SIG-M5 (cell line): ENCODE data around the gene ENPP6.
"Not testable (repeated sequence)": the region's sequence is repeated elsewhere in the genome, so short reads cannot be mapped to it uniquely, and the experiment has no call there.

Source experiments
- DNase-seq: peaks from one replicate; lab custom pipeline; 2025; lab: John Stamatoyannopoulos, UW

The ENPP6 gene

DNA sequence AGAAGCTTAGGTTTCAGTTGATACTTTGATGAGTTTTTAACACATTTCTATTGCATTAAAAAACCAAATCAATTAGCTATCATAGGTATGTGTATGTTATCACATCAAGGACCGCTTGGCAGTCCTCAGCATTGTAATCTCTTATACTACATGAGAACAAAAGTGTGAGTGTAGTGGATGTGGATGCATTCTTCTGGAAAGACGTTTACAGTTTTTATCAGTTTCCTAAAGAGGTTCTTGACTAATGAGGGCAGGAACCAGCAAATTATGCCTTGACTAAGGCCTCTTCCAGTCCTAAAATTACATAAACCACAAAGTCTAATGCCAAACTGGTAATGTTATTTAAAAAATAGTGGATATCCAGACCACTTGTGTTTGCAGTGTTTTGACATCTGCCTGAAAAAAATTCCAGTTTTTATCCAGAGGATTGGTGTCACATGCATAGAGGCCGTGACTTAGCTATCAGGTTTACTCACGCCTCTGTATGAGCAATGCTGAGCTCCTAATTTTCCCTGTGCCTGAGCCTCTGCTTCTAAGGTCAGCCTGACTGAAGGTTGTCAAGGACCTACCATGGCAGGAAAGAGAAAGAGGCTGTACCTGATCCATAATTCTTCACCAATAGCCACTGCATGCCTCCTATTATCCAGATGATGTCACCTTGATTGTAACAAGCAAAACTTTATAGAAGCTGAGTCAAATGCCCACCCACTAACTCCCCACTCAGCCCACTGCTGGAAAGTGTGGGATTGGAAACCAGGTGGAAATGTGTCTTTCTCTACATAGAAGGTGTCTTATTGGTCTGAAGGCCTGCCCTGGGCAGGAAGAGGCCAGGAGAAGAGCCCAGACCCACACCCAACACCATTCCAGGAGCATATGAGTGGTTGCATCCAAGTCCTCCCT, 68.7 kb downstream of the ENPP6 start:
- no peak for DNase-seq

DNA sequence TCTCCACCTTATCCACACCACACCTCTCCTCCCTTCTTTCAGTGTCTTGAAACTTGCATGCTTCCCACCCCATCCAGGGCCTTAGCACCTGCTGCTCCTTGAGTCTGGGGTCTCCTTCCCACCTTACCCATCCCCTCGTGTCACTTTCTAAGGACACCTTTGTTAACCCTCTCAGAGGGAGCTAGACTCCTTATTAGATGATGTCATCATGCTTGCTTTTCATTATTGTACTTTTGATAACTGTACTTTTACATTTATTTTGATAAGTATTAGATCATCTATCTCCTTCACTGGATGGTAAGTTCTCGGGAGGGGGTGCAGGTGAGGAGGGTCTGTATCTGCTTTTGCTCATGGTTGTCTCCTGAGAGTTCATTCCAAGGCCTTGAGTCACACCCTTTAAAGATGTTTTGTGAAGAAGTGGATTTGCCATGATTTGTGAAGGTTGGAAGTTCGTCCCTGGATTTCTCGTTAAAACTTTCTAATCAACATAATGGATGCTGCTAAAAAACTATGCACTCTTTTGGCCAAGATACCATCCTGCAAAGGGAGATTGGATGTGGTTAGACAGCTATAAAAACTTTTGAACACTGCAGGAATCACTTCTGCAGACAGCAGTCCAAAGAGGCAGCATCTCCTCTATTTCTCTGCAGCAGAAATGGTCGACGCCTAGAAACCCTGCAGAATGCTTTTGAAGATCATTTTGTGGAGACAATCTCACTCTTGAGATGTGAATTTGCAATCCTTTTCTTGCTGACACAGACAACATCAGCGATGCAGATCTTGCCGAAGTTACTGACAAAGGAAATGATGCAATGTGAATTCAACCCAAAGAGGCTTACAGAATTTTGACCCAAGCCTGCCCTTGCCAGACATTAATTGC, 69.6 kb downstream of the ENPP6 start:
- no peak for DNase-seq

DNA sequence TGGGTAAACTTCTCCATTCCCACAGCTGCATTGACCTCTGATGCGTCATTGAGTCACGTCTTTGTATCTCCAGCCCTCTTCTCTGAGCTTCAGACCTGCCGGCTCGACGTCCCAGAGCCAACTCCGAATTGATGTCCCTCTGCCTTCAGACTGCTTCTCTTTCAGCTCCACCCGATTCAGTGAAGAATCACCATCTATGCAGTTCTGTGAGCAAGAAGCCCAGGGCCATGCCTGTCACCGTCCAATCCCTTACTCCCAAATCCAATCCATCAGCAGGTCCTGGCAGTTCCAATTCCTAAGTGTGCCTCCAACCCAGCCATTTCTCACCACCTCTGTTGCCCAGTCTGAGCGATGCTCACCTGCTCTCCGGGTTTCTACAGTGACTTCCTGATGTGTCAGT, 70.7 kb downstream of the ENPP6 start:
- DNase-seq, result no peak

DNA sequence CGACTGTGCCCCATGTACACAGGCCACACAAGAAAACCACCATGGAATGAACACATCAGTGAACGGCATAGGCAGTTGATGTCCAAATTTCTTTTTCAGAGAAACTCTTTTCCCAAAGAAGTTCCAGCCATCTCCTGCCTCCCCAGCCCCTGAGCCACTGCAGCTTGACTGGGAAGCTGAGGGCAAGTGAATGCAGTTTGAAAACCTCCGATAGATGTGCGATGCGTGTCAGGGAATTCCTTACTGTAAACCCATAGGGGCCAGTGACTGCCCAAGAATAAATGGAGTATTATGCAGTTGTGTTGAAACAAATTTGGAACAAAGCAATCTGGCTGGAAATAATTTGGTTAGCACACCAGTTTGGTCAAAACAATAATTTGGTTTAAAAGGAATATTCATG, 72.1 kb downstream of the ENPP6 start:
- DNase-seq, result no peak

DNA sequence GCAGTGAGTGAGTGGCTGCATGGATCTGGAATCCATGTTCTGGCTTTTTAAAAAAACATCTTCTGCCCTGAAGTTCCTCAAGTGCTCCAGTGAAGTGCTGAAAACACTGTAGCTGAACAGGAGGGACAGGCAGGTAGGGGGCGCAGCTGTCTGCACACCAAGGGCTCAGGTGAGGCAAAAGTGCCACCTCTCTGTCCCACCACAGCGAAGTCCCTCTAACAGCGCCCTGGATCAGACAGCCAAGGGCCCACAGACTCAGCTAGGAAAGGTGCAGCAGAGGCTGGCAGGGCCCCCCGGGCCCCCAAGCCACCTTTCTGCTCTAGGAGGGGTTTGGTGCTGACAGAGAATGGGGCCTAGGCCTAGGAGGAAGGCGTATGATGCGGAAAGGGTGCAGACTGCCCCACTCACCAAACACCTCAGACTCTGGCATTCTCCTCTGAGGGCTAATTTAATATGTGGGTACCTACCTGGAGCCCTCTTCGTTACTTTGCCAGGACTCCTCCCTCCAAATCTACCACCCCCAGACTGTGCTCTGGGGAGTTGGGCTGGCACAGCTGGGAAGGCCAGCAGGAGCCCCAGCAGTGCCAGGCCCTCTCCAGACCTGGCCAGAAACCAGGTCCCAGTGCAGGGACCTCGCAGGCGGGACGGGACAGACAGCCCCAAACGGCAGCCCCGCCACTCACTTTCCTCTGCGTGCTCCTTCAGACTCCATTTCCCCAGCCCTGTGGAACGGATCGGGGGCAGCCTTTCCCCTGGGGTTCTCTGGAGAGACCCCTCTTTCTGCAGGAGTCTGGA, 73.7 kb downstream of the ENPP6 start:
- DNase-seq, result no peak

DNA sequence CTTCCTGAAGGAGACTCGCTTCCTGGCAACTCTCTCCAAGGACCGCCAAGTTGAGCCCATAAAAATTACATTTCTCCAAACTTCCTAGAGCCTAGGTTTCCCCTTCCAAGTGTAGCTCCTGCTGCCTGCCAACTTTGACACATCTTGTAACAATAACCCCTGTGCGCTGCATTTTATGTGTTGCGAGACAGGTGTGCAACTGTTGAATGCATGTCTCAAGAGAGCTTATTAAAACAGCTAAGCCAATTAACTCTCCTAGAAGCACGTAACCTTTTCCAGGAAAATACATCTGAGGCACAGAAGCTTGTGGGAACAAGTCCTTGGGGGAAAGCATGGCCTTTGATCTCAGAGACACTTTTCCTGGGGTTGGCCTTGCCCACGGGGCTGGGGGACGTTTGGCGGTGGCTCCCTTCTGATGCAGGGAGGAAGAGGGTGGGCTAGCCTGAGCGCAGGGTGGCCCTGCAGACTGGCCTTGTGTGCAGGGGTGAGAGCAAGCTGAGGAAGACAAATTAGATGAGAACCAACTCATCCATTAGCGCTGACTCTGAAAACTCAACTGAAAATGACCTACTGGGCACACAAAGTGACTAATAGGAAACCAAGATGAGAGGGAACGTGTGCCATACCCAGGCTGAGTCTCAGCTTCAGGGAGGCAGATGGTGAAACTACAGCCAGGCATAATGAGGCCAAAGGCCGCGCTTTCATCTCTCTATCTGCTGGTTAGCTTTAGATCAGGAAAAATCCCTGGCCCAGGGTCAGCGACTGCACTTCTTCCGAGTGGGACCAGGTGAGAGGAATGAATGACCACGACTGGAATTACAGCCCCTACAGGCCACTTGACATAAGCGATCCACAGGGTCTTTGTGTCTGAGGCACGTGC, 75.3 kb downstream of the ENPP6 start:
- no peak for DNase-seq

DNA sequence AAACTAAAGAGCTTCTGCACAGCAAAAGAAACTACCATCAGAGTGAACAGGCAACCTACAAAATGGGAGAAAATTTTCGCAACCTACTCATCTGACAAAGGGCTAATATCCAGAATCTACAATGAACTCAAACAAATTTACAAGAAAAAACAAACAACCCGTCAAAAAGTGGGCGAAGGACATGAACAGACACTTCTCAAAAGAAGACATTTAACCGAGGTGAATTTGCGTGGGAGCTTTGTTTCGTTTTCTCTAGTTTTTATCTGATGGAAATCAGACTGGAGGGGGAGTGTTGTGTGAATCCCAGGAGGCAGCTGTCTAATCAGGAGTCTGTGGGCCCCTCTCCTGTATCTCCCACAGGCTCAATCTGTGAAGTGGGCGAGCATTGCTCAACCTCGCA, 76.8 kb downstream of the ENPP6 start:
- DNase-seq, result not testable (repeated sequence)

DNA sequence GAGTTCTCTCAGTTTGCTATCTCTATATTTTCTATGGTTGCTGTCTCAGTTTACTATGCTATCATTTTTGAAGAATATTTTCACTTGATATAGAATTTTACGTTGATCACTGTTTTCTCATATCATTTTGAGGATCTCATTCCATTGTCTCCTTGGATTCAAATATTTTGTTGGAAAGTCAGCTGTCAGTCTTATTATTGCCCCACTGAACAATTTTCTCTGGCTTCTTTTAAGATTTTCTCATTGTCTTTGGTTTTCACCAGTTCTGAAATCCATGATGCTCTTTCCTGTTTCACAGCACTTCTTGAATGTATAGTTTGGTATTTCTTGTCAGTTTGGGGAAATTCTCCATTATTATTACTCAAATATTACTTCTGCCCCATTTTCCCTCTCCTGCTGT, 81.1 kb downstream of the ENPP6 start:
- no peak for DNase-seq

DNA sequence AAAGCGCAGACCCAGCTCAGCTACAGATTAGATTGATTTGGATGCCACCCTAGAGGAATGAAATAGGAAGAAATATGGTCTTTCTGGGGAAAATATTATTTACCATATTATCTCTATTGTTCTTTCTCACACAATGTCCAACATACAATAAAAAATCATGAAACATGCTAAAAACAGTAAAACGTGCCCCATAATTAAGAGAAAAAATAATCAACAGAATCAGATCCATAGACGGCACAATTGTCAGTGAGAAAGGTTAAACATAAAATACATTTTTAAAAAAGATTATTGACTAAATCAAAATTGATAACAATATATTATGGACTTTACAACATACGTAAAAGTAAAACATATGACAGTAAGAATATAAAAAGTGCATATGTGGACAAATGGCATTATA, 90.9 kb downstream of the ENPP6 start:
- no peak for DNase-seq

DNA sequence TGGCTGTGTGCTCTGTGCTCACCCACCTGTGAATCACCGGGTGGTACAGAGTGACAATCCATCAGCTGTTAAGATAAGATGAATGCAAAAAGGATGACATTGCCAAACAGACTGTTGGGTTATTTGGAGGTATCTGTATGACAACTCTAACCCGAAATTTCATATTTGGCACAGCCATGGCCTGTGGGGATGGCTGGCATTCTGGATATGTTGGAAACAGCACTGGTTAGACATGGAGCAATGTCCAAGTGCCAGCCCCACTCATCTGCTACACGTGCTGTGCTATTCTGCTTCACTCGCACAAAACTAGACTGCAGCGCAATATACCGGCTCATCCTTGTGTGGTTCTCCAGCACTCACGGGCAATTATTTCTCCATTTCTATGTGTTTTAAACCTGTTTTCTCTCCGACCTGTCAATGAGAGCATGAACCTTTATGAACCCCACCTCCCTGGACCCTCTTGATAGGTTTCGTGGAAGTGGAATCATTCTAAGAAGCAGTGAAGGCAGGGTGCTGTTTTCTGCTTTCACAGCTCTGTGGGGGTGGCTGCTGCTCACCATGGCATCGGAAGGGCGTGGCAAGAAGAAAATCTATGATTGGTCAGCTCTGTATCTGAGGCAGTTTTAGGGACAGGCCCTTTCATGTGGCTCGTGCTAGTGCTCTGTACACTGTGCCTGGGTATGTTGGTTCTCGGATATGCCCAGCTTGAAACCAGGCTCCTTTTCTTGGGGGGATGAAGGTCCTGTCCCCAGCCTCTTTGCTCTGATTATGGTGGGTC, 94.9 kb downstream of the ENPP6 start:
- no peak for DNase-seq

DNA sequence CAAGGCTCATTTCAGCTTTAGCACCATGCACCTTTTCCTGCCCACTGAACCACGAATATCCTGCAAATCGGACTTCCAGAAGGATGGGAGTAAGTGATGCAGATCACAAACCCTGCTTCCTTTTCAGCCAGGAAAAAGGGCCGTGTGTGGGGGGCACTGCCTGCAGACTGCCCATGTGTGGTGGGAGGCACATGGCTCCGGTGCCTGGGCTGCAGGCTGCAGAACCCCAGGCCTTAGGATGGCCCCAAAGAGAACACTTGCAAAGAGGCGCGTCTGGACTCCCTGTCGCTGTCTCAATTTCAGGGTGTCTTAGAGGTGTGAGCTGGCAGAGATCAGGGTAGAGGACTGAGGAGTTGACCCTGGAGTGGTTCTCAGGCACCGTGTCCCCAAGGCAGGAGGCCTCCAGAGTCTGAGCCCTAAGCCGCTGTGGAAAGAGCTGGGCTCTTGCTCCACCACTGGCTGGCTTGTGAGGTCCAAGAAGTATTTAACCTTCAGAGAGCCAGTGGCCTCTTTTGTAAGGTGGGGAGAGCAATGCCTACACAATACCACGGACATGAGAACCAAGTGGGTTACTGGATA, 97.0 kb downstream of the ENPP6 start:
- no peak for DNase-seq

DNA sequence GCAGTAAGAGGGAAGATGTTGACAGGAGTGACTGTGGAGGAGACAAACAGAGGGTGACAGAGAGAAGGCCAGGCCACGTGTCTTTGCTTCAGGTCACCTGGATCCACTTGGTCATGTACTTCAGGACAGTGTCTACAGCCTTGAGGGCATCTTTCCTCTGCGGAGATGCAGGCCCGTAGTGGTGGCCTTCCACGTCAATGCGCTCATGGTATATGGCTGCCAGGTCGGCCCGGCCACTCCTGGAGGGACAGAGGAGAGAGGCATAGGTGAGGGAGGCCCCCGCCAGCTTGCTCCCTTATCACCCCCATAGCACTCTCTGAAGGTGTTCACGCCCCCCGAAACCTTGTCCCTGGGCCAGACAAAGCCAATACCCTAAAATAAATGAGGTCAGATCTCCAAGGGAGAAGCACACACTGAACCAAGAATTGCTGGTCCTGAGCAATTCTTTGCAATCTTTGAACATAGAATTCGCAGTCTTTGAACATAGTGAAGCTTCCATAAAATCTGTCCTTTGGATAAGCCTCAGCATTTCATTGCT, 99.9 kb downstream of the ENPP6 start:
- no peak for DNase-seq

DNA sequence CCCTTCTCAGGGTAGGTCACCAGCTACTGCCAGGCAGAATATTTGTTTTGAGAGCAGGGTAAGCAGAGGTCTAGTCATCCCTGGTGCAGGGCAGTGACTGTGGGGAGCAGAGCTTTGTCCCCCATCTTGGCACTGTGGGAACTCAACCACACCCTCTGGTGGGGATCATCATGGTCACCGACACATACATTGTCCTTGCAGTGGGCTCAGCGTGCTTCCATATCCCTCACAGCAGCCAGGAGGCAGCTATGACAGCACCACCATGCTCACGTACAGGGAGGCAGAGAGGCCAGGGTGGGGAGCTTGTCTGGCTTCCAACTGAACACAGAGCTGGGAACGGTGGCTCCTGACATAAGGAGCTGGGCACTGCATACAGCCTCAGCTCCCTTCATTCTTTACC, 102.3 kb downstream of the ENPP6 start:
- DNase-seq, result no peak

DNA sequence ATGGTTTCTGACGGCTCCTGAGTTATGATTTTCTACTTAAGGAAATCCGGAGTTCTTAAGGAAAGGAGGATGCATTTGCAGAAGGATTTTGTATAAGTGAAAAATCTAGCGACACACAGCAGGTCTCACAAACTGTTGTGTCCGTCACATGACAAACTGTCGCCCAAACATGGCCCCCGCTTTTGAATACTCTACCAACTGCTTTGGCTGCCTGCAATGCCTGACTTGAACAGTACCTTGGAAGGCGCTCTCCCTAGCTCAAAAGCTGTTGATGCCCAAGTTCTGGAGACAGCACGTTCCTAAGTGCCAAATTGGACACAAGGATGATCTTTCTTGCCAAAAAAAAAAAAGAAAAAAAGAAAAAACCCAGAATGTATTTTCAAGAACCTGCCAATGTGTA, 103.2 kb downstream of the ENPP6 start:
- DNase-seq, result no peak

DNA sequence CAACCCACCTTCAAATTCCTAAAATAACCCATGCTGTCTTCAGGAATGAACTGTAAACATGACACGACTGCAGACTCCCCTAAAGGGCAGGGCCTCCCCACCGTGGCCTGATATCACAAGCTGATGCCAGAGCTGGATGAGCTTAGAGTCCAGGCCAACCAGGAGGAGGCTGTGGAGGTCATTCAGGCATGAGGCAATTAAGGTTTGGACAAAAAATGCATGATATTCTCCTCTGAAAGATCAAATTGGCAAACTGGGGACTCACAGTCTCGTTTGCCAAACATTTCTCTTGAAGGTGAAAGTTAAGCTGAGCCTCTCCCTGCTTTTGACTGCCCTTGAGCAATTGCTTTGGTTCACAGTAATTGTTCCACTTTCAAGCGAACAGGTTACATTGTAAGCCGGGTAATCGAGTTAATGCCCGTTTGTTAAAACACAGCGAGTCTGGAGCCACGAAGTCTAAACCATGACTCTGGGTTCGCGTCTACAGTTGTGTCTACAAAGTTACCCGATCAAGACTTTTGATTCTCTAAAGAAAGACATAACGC, 105.6 kb downstream of the ENPP6 start:
- DNase-seq, result no peak

DNA sequence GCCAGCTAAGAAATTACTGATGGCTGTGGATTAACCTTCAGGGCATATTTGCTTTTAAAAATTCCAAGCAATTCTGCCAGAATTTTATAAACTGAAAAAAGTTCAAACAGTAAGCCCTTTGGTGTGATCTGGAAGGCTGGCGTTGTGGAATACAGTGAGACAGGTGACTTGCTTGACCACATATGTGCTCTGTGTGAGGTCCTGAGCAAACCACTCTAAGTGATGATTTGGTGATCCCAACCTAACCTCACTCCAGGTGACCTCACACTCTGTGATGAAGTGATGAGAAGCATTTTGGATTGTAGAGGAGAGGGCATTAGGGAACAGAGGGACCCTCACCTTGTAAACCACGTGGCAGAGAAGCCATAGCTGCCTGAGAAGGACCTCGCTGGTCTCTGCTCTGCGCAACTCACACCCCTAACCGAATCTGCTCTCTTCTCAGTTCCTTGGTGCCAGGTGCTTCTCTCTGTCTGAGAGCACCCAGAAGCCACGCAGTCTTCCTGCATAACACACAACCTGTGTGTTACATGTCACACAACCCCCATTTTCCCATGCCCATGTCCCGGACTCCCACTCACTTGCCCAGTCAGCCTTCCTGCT, 106.3 kb downstream of the ENPP6 start:
- no peak for DNase-seq

DNA sequence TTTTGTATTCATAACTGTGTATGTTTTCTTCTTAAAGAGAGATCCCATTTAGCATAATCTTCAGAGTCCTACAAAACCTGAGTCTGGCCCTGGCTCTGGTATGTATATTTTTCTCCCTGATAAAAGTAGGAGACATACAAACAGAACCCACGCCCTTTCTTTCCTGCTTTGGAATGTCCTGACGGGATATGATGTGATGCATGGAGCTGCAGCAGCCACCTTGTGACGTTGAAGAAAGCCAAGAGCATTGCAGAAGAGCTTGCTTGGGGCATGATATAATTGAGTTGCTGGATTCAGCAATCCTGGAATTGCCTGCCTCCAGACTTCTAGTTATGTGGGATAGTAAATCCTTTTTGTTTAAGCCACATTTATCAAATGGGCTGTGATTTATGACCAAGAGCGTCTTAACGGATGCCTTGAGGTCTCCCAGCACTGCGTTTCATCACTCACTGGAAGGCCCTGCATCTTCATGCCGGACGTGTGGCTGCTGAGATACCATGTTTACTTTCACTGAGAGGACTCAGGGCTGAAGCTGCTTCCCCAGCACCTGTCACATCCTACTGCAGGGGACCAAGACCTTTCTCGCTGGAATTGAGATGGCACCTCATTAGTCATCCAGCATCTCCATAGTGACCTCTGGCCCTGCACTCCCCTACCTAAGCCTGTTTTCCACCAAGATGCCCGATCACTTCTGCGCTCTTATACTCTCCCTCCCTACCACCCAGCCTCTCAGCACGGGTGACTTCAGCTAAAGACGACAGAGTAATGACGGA, 107.0 kb downstream of the ENPP6 start:
- no peak for DNase-seq

DNA sequence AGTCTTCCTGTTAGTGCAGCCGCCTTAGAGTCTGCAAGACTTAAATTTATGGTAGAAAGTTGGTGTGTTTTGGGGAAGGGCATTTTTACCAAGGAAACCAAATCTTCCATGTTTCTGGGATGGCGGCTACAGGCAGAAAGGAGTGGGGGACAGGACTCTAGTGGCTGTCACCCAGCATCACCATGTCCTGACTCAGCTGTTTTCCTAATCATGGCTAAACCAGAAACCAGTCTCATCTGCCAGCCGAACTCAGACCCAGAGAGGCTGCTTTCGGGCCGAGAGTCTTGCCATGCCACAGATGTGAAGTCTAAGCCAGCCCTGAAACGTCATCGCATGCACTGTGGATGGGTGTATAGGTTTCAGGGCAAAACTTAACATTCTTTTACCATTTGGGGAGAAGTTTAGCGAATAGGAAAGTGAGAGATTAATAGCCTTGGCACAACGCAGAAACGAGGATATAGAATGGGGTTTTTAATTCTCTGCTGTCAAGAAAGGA, 109.6 kb downstream of the ENPP6 start:
- DNase-seq, result no peak
